Measurements from ENCODE around the gene MATCAP1. TPM values are rescaled to one million over a fixed set of nuclear protein-coding genes. Genes with fewer than 3 reads are reported as not detected.

Gene MATCAP1
- total RNA-seq, 6 experiments from 2014 or later, result 3.5 to 13.8 (median 9.3) TPM

DNA sequence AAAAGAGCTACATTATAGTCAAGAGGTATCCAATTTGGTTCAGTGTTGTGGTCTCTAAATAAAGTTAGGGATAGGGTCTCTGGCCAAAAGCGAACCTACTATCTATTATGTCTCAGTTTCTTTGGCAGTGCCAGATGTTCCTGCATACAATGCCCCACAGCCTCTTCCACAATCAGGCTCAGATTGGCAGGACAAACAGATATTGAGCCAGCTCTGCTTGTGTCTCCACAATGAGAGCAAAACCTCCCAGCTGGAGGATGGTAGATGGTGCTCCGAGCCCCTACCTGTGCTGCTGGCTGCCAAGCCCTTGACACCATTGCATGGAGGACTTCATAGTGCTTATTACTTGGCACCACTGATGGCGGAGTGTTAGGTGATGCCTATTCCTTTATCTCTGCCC lies 54.3 kb downstream of the MATCAP1 start:
- Histone ChIP-seq H3K9me3 (no peaks in the 10 kb centered on the region), H3K36me3 (peaks cover 0 to 90% (median 41%) of the 10 kb centered on the region in 4 donors), H3K27ac (no peak overlapping the region), H3K4me1 (no peaks in the 10 kb centered on the region), H3K27me3 (no peaks in the 10 kb centered on the region), H3K4me3 (no peak overlapping the region)
- WGBS (ENCODE audit: insufficient coverage, low coverage, low lambda C conversion rate, missing lambda C conversion rate), result 100% methylated on average over 1 of the region's 3 CpGs
- TF ChIP-seq, protein P1, sequence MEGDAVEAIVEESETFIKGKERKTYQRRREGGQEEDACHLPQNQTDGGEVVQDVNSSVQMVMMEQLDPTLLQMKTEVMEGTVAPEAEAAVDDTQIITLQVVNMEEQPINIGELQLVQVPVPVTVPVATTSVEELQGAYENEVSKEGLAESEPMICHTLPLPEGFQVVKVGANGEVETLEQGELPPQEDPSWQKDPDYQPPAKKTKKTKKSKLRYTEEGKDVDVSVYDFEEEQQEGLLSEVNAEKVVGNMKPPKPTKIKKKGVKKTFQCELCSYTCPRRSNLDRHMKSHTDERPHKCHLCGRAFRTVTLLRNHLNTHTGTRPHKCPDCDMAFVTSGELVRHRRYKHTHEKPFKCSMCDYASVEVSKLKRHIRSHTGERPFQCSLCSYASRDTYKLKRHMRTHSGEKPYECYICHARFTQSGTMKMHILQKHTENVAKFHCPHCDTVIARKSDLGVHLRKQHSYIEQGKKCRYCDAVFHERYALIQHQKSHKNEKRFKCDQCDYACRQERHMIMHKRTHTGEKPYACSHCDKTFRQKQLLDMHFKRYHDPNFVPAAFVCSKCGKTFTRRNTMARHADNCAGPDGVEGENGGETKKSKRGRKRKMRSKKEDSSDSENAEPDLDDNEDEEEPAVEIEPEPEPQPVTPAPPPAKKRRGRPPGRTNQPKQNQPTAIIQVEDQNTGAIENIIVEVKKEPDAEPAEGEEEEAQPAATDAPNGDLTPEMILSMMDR (IDR thresholded peaks at IDR 0.05), result no peak
- no peak for TF ChIP-seq POLR2A (IDR thresholded peaks at IDR 0.05)
- no peak for ATAC-seq
- DNase-seq, result no peak
- intact Hi-C loops (cut with DNase I), result no loop called here

DNA sequence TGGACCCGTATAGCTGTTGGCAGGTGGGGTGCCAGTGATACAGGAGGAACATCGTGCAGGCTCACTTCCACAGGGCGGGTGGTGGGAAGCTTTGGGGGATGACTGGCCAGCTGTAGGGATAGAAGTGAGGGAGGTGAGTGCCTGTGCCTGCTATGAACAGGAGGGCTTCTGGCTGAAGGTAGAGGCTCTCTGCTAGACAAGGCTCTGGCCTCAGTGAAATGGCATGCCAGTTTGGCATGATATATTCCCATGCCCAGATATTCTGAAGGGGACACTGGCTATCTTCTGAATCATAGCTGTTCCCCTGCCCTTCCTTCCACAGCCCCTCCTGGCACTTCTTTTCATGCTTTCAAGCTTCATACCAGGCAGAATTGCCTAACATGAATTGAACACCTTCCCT lies 54.9 kb downstream of the MATCAP1 start:
- TF ChIP-seq, protein P1 (IDR thresholded peaks at IDR 0.05), result no peak
- no peak for TF ChIP-seq POLR2A (IDR thresholded peaks at IDR 0.05)
- 100% methylated on average over 2 of the region's 3 CpGs for WGBS (ENCODE audit: insufficient coverage, low coverage, low lambda C conversion rate, missing lambda C conversion rate)
- DNase-seq, result no peak
- no peak for ATAC-seq
- H3K9me3 ChIP-seq, result no peaks in the 10 kb centered on the region
- intact Hi-C loops (cut with DNase I), result no loop called here
- peaks cover 0 to 5% (median under 1%) of the 10 kb centered on the region in 4 donors for H3K4me1 ChIP-seq
- H3K27ac ChIP-seq, result no peak overlapping the region
- no peak overlapping the region for H3K4me3 ChIP-seq
- H3K27me3 ChIP-seq, result no peaks in the 10 kb centered on the region
- peaks cover 0 to 90% (median 41%) of the 10 kb centered on the region in 4 donors for H3K36me3 ChIP-seq

DNA sequence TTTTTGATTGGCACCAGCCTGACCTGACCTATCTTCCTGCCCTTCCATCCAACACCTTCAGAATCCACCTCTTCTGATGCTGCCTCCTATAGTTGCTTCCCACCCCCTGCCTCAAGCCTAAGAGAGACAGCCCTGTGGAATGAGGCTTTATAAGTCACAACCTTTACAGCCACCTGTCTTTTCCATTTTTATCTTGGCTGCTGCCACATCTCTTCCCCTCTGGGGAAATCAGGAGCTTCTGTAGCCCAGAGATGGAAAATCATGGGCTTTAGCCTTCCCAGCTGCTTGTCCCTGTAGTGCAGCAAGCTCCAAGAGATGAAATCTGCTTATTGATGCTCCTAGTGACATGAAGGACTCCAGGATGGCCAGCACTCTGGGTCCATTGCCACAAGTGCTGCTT lies 55.3 kb downstream of the MATCAP1 start:
- no peaks in the 10 kb centered on the region for H3K27me3 ChIP-seq
- no peak overlapping the region for H3K27ac ChIP-seq
- DNase-seq (no peak), ATAC-seq (no peak)
- peaks cover 0 to 9% (median 3%) of the 10 kb centered on the region in 4 donors for H3K4me1 ChIP-seq
- peaks cover 0 to 90% (median 41%) of the 10 kb centered on the region in 4 donors for H3K36me3 ChIP-seq
- intact Hi-C loops (cut with DNase I), result no loop called here
- no peak overlapping the region for H3K4me3 ChIP-seq
- TF ChIP-seq, protein P1 (IDR thresholded peaks at IDR 0.05), result no peak
- no peak for TF ChIP-seq POLR2A (IDR thresholded peaks at IDR 0.05)
- no peaks in the 10 kb centered on the region for H3K9me3 ChIP-seq

MicroRNA genes within 50 kb of the gene (microRNA counts, 767-probe panel; counts per million panel counts)
- 237 counts per million for microRNA hsa-miR-328

Small RNAs within 50 kb of the gene (microRNA-seq; reads per million reads assigned to microRNA genes)
- 170 to 199 reads per million in 2 donors for gene MIR328

Small RNAs within 50 kb of the gene (small RNA-seq; reads per million reads assigned to genes)
- 2.5 to 4.7 reads per million in 2 experiments for gene MIR328

Other genes with a start within 250 kb of the MATCAP1 start
- gene CIAO2B, start 249.6 kb downstream of the MATCAP1 start, total RNA-seq, result 100 to 1,000 TPM in 2 of 6 experiments, 10 to 100 TPM in 4; 40.6 to 111 (median 47.4) TPM
- gene CES2, start 248.4 kb downstream of the MATCAP1 start, total RNA-seq, result 100 to 1,000 TPM; 226 to 357 (median 263) TPM
- gene CES3, start 222.7 kb downstream of the MATCAP1 start, total RNA-seq, result 10 to 100 TPM; 19.1 to 82.4 (median 35.9) TPM
- gene CES4A, start 195.4 kb downstream of the MATCAP1 start, total RNA-seq, result 10 to 100 TPM in 4 of 6 experiments, 1 to 10 TPM in 2; 5.2 to 54.7 (median 15.3) TPM
- gene CBFB, start 154.8 kb downstream of the MATCAP1 start, total RNA-seq, result 10 to 100 TPM in 5 of 6 experiments, 1 to 10 TPM in 1; 7.9 to 23.3 (median 18.9) TPM
- gene PHAF1, start 74.0 kb downstream of the MATCAP1 start, total RNA-seq, result 10 to 100 TPM; 22.3 to 45.1 (median 32.4) TPM
- 1 to 10 TPM in 5 of 6 experiments, under 1 TPM in 1; 0.95 to 3.9 (median 1.7) TPM for gene B3GNT9, start 33.0 kb downstream of the MATCAP1 start, total RNA-seq
- gene TRADD, start 24.1 kb downstream of the MATCAP1 start, total RNA-seq, result 10 to 100 TPM in 4 of 6 experiments, 1 to 10 TPM in 2; 9.5 to 16.3 (median 10.6) TPM
- gene FBXL8, start 24.0 kb downstream of the MATCAP1 start, total RNA-seq, result 10 to 100 TPM in 4 of 6 experiments, 1 to 10 TPM in 2; 6.1 to 15.0 (median 11.6) TPM
- 10 to 100 TPM; 10.4 to 44.1 (median 30.1) TPM for gene HSF4, start 19.2 kb downstream of the MATCAP1 start, total RNA-seq
- 10 to 100 TPM; 21.5 to 44.3 (median 28.1) TPM for gene NOL3, start 13.4 kb downstream of the MATCAP1 start, total RNA-seq
- gene EXOC3L1, start 6.2 kb upstream of the MATCAP1 start, total RNA-seq, result 1 to 10 TPM; 1.8 to 4.3 (median 2.5) TPM
- 10 to 100 TPM; 14.4 to 36.4 (median 22.4) TPM for gene E2F4, start 8.2 kb upstream of the MATCAP1 start, total RNA-seq
- 1 to 10 TPM; 1.8 to 8.0 (median 4.6) TPM for gene ELMO3, start 15.2 kb upstream of the MATCAP1 start, total RNA-seq
- 10 to 100 TPM; 32.6 to 58.7 (median 40.5) TPM for gene TMEM208, start 43.2 kb upstream of the MATCAP1 start, total RNA-seq
- gene FHOD1, start 63.5 kb upstream of the MATCAP1 start, total RNA-seq, result 1 to 10 TPM; 2.3 to 9.6 (median 3.5) TPM
- gene SLC9A5, start 65.0 kb upstream of the MATCAP1 start, total RNA-seq, result under 1 TPM; 0.06 to 0.53 (median 0.15) TPM
- under 1 TPM; 0.09 to 0.53 (median 0.20) TPM for gene PLEKHG4, start 95.6 kb upstream of the MATCAP1 start, total RNA-seq
- not detected for gene KCTD19, start 142.8 kb upstream of the MATCAP1 start, total RNA-seq
- not detected for gene LRRC36, start 142.9 kb upstream of the MATCAP1 start, total RNA-seq
- under 1 TPM in 5 of 6 experiments, not detected in 1; 0.24 to 0.65 (median 0.37) TPM for gene TPPP3, start 209.5 kb upstream of the MATCAP1 start, total RNA-seq
- gene ZDHHC1, start 232.5 kb upstream of the MATCAP1 start, total RNA-seq, result 1 to 10 TPM; 1.2 to 4.0 (median 1.8) TPM
- gene HSD11B2, start 247.2 kb upstream of the MATCAP1 start, total RNA-seq, result 1 to 10 TPM; 1.3 to 2.7 (median 2.1) TPM